ENCODE data around the gene BMP10. TPM values are rescaled to one million over a fixed set of nuclear protein-coding genes. Genes with fewer than 3 reads are reported as not detected.

The BMP10 gene
- polyA plus RNA-seq, 1 donor (not counting 4 experiments of a cell fraction or from before 2014, with no cell fraction given), result 0.05 TPM

DNA sequence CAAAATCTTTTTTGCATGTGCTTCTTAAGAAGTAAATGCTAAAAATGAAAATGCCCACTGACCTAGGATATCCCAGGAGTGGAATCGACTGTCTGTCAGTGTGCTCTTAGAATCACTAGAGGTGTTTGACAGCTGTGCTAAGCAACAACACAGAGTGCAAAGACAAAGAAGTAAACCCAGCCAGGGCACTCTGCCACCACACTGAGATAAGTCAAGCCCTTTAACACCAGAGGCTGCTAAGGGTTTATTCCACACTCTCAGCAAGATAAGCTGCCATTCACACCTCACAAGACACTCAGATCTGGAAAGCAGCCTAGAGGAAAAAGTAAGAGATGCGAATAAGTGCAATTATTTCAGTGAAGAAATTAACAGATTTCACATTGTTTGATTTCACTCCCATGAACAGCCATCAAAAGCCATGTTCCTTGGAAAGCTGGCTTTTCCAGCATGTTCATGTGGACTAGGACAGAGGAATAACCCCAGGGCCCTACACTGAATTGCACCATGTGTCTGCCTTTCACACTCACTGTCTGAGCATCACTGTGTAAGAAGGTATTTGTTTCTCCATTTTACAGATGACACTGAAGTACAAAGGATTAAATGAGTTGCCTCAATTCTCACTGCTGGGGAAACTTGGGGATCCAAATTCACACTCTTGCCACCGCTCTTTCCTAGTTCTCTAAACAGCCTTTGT, 6.0 kb upstream of the BMP10 start:
- DNase-seq (ENCODE audit: low read depth, low spot score), result no peak
- Histone ChIP-seq H3K9ac (ENCODE audit: control insufficient read depth, extremely low read depth, insufficient read depth, low read length) (no peak overlapping the region), H3K9me3 (ENCODE audit: control insufficient read depth, low read depth, low read length) (no peaks in the 10 kb centered on the region), H3K4me2 (ENCODE audit: control insufficient read depth, extremely low read depth, insufficient read depth, low read depth, low read length) (no peak overlapping the region), H2AFZ (ENCODE audit: control insufficient read depth, low read length) (no peak overlapping the region), H3K36me3 (ENCODE audit: control insufficient read depth in 2 of 2, extremely low read depth in 1 of 2, insufficient read depth in 2 of 2, low read length in 2 of 2) (no peaks in the 10 kb centered on the region), H3K79me2 (ENCODE audit: control insufficient read depth, insufficient read depth, low read length) (no peaks in the 10 kb centered on the region), H3K27ac (ENCODE audit: control insufficient read depth, insufficient read depth, low read length) (no peak overlapping the region), H3K4me3 (ENCODE audit: control insufficient read depth in 2 of 3, extremely low read depth in 1 of 3, insufficient read depth in 2 of 3, low read depth in 1 of 3, low read length in 3 of 3) (no peak overlapping the region), H4K20me1 (ENCODE audit: control insufficient read depth, extremely low read depth, insufficient read depth, low read length) (no peaks in the 10 kb centered on the region), H3K9me1 (ENCODE audit: control insufficient read depth, extremely low read depth, insufficient read depth, low read length) (no peaks in the 10 kb centered on the region), H3K27me3 (ENCODE audit: control insufficient read depth, extremely low read depth, insufficient read depth, low read length) (peaks cover 3% of the 10 kb centered on the region), H3K4me1 (ENCODE audit: control insufficient read depth, extremely low read depth, insufficient read depth, low read length) (no peaks in the 10 kb centered on the region)
- no peak for TF ChIP-seq EZH2 (IDR thresholded peaks at IDR 0.05; ENCODE audit: low read length)
- TF ChIP-seq, protein P1, sequence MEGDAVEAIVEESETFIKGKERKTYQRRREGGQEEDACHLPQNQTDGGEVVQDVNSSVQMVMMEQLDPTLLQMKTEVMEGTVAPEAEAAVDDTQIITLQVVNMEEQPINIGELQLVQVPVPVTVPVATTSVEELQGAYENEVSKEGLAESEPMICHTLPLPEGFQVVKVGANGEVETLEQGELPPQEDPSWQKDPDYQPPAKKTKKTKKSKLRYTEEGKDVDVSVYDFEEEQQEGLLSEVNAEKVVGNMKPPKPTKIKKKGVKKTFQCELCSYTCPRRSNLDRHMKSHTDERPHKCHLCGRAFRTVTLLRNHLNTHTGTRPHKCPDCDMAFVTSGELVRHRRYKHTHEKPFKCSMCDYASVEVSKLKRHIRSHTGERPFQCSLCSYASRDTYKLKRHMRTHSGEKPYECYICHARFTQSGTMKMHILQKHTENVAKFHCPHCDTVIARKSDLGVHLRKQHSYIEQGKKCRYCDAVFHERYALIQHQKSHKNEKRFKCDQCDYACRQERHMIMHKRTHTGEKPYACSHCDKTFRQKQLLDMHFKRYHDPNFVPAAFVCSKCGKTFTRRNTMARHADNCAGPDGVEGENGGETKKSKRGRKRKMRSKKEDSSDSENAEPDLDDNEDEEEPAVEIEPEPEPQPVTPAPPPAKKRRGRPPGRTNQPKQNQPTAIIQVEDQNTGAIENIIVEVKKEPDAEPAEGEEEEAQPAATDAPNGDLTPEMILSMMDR (optimal IDR thresholded peaks at IDR 0.05 in 1 of 3, IDR thresholded peaks at IDR 0.05 in 1 of 3, conservative IDR thresholded peaks at IDR 0.05 in 1 of 3; ENCODE audit: extremely low read depth in 1 of 3, insufficient read depth in 2 of 3, low read length in 3 of 3), result no peak
- dilution Hi-C loops (cut with MboI; ENCODE audit: extremely low pct_ligation_motif_present, low sequenced_read_pairs), result no loop called here
- FAIRE-seq, result no peak

- Histone ChIP-seq H3K27me3 (ENCODE audit: control insufficient read depth, extremely low read depth, insufficient read depth, low read length) (no peaks in the 10 kb centered on the region), H2AFZ (ENCODE audit: control insufficient read depth, low read length) (no peak overlapping the region), H3K4me3 (ENCODE audit: control insufficient read depth in 2 of 3, extremely low read depth in 1 of 3, insufficient read depth in 2 of 3, low read depth in 1 of 3, low read length in 3 of 3) (no peak overlapping the region), H3K9me1 (ENCODE audit: control insufficient read depth, extremely low read depth, insufficient read depth, low read length) (no peaks in the 10 kb centered on the region), H4K20me1 (ENCODE audit: control insufficient read depth, extremely low read depth, insufficient read depth, low read length) (no peaks in the 10 kb centered on the region), H3K27ac (ENCODE audit: control insufficient read depth, insufficient read depth, low read length) (no peak overlapping the region), H3K9me3 (ENCODE audit: control insufficient read depth, low read depth, low read length) (no peaks in the 10 kb centered on the region), H3K4me1 (ENCODE audit: control insufficient read depth, extremely low read depth, insufficient read depth, low read length) (no peaks in the 10 kb centered on the region), H3K4me2 (ENCODE audit: control insufficient read depth, extremely low read depth, insufficient read depth, low read depth, low read length) (no peak overlapping the region), H3K79me2 (ENCODE audit: control insufficient read depth, insufficient read depth, low read length) (no peaks in the 10 kb centered on the region), H3K36me3 (ENCODE audit: control insufficient read depth in 2 of 2, extremely low read depth in 1 of 2, insufficient read depth in 2 of 2, low read length in 2 of 2) (no peaks in the 10 kb centered on the region), H3K9ac (ENCODE audit: control insufficient read depth, extremely low read depth, insufficient read depth, low read length) (no peak overlapping the region)
- no peak for FAIRE-seq
- DNase-seq (ENCODE audit: low read depth, low spot score), result no peak
- dilution Hi-C loops (cut with MboI; ENCODE audit: extremely low pct_ligation_motif_present, low sequenced_read_pairs), result no loop called here
- TF ChIP-seq, protein P1 (optimal IDR thresholded peaks at IDR 0.05 in 1 of 3, IDR thresholded peaks at IDR 0.05 in 1 of 3, conservative IDR thresholded peaks at IDR 0.05 in 1 of 3; ENCODE audit: extremely low read depth in 1 of 3, insufficient read depth in 2 of 3, low read length in 3 of 3), result no peak
- TF ChIP-seq EZH2 (IDR thresholded peaks at IDR 0.05; ENCODE audit: low read length), result no peak
Observed at GRCh38 chr2:68870215-68870614, 982 bp downstream of the BMP10 start.
